Measurements from ENCODE around the gene ATP5PD.

The ATP5PD gene

DNA sequence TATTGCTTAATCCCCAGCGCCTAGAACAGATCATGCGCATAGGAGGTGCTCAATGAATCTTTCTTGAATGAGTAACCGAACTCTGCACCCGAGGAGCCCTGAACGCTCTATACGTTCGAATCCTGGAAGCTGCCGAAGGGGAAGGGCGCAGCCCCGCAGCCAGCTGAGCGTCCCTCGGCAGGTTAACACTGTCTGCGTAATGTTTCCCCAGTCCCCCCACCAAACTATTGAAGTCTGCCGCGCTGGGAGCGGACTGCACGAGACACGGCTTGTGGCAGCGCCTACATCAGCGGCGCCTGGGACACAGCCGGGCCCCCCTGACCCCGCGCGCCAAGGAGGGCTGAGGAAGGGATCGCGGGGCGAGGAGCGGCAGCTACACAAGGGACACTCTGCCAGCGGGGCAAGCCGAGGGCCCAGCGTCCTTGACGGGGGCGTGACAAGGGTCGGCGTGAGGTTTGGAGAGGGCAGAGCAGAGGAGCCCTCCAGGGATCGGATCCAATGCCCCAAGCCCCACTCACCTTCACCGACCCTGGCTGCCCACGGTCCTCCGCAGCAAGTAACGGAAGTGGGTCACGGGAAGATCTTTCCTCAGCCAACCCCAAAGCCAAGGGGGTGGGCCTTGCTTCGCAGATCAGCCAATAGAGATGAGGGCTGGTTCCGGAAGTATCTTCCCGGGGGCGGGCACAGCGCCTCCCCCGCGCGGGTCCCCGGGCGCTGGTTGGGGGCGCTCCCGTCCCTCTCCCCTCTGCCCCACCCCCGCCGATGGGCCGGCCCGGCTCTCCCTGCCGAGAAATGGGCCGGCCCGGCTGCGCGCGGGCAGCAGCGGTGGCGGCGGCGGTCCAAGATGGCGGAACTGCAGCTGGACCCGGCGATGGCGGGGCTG, at the start of gene ATP5PD, which contains the start of gene KCTD2:
Gene ATP5PD, minus strand, starts transcription at position 563 of the 883 bp plus-strand sequence. CDS start 4,319 bp downstream, outside the sequence.
Gene KCTD2, plus strand, starts transcription at position 819 of the 883 bp plus-strand sequence. Its CDS starts 26 bp downstream, at position 845.
- DNase-seq (ENCODE audit: low read depth) = peak; percentile 92

GRCh38 chr17:75096082-75096625, 49.4 kb upstream of the ATP5PD start:
- peak; percentile 86 for DNase-seq (ENCODE audit: low read depth)

GRCh38 chr17:75094871-75095399, 48.2 kb upstream of the ATP5PD start:
- no peak for DNase-seq (ENCODE audit: low read depth)

DNA sequence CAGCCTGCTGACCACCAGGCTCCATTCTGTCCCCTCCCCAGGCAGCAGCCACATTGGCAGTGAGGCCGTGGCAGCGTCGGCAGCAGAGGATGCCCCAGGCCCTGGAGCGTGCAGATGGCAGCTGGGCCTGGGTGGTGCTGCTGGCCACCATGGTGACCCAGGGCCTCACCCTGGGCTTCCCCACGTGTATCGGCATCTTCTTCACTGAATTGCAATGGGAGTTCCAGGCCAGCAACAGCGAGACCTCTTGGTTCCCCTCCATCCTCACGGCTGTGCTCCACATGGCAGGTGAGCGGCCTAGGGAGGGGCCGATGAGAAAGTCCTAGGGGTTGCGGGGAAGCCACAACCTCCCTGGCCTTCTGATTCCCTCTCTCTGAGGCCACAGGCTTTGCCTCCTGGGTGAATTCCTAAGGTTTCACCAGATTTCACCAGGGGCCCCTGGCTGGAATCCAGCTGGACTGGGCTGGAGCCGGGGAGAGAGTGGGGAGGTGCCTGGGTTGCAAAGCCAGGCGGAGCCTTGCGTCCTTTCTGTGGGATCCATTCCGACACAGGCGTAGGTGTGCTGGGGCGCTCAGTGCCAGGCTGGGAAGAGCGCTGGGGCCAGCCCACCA, 46.9 kb upstream of the ATP5PD start:
- DNase-seq (ENCODE audit: low read depth) = no peak

- no peak for DNase-seq (ENCODE audit: low read depth)
Observed at GRCh38 chr17:75091855-75092327, 45.1 kb upstream of the ATP5PD start.

- no peak for DNase-seq (ENCODE audit: low read depth)
Observed at GRCh38 chr17:75090871-75091854, 44.4 kb upstream of the ATP5PD start.

- DNase-seq (ENCODE audit: low read depth) = no peak
Observed at GRCh38 chr17:75088465-75089417, 42.0 kb upstream of the ATP5PD start.

DNA sequence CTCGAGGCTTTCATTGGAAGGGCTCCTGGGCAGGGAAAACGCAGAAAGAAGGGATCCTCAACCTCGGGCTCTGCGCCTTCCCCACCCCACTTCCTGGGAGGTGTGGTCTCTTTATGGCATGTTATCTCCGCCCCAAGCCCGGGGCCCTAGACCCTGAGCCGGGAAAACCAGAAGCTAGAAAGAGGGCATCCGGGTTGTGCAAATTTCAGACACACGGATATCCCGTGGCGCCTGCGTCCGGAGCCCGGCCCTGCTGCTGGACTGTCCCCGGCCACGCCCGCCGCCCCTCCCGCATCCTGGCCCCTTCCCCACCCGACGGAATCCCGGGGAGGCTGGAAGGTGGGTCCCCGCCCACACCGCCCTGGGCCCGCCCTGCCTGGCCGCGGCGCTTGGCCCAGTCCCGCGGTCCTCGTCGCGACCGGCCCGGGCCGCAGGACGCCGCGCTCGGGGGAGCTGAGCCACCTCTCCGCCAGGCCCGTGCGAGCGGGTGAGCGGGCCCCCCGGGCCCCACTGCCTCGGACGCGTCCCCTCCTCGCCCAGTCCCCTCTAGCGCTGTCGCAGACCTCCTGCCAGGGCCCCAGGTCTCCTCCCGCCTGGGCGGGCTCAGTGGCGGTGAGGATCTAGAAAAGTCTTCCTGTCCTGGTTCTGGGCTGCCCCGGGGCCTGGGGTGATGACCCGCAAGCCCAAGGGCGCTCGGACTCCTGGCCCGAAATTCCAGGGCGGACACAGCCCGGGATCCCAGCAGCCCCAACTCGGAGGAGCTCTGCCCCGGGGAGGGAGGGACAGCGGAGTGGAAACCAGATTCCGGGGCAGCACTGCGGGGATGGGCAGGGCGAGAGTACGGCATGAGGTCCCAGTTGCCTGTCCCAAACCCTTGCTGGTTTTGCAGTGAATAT, 41.0 kb upstream of the ATP5PD start, which contains the start of gene SLC16A5:
Gene SLC16A5, plus strand, starts transcription at position 397 of the 896 bp plus-strand sequence. CDS start 5,683 bp downstream, outside the sequence.
- peak; percentile 86 for DNase-seq (ENCODE audit: low read depth)

DNA sequence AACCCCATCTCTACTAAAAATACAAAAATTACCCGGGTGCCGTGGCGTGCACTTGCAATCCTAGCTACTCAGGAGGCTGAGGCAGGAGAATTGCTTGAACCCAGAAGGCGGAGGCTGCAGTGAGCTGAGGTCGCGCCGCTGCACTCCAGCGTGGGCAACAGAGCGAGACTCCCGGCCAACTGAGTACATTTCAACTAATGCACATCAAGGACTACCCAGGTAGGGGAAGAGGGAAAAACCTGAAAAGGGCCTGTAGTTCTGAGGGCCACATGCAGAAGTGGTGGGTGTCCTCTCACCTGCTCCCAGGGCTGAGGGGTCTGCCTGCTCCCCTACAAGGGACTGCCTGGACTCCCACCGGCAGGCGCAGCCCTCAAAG, 40.4 kb upstream of the ATP5PD start:
- no peak for DNase-seq (ENCODE audit: low read depth)

- DNase-seq (ENCODE audit: low read depth) = no peak
Observed at GRCh38 chr17:75086496-75087181, 39.9 kb upstream of the ATP5PD start.

DNA sequence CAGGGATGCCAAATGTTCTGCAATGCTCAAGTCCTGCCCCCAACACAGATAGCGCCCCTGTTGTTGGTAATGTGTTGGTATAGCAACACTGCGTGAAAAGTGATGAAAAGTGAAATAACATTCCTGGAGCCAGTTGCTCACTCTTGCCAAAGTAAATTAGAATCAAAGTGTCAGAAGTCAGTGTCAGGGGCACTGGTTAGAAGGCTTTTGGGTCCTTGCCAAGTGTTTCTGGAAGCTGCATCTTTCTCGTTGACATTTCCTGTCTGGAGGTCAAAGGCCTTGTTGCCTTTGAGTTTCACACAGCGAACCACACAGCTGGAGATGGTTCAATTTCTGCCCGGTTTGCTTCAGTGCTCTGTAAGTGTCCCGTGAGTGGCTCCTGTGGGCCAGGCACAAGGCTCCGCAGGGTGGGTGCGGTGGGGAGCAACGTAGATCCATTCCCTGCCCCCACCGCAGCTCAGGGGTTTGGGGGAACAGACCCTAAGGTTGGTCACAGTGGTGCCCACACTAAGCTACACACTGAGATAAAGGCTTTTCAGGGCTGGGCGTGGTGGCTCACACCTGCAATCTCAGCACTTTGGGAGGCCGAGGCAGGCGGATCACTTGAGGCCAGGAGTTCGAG, 37.4 kb upstream of the ATP5PD start:
- DNase-seq (ENCODE audit: low read depth) = no peak

- DNase-seq (ENCODE audit: low read depth) = no peak
Observed at GRCh38 chr17:75082683-75083082, 35.9 kb upstream of the ATP5PD start.

- no peak for DNase-seq (ENCODE audit: low read depth)
Observed at GRCh38 chr17:75081611-75082540, 35.1 kb upstream of the ATP5PD start.

- DNase-seq (ENCODE audit: low read depth) = no peak
Observed at GRCh38 chr17:75079023-75079373, 32.2 kb upstream of the ATP5PD start.

DNA sequence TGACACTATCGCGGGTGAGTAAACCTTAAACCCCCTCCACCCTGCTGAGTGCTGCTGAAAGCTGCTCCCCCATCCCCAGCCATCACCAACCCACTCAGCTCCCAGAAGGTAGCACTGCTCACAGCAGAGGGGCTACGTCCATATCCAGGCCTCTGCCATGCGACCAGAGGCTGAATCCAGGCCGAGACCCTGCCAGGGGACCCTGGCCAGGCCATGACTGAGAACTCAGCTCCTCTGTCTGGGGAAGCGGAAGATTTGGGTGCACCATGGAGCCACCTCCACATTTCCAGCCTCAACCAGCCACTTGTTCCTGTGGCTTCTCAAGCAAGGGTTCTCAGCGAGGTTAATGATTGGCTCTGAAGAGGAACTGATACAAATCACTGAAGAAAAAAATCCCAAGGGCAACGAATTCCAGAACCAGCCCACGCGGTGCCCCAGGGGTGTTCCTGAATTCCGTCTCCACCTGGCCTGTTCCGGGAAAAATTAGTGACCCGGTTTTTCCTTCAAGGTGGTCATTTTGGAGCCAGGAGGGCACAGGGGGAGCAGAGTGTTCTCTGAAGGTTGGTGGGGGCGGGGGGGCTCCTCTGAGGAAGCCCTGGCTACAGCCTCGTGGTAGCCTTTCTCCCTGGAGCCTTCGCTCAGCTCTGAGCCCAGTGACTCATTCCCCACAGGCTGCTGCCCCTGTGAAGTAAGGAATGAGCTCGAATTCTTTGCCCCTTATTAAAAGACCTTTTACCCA, 31.7 kb upstream of the ATP5PD start:
- no peak for DNase-seq (ENCODE audit: low read depth)

Data from CMK (cell line).